Measurements from ENCODE around the gene ANHX.

DNA sequence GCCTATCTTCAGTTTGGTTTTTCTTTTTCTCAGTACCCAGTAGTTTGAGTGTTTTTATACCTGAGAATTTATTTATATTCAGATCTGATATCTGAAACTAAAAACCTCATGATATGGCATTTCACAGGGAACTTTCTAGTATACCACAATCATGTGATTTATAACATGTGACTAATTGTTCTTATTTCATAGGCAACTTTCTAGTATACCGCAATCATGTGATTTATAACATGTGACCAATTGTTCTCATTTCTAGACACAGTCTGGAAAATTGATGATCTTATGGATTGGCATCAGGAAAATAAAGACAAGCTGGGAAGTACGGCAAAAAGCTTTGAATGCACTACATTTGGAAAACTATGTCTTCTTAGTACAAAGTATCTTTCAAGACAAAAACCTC, 33.8 kb downstream of the ANHX start:
- TF ChIP-seq, protein P1, sequence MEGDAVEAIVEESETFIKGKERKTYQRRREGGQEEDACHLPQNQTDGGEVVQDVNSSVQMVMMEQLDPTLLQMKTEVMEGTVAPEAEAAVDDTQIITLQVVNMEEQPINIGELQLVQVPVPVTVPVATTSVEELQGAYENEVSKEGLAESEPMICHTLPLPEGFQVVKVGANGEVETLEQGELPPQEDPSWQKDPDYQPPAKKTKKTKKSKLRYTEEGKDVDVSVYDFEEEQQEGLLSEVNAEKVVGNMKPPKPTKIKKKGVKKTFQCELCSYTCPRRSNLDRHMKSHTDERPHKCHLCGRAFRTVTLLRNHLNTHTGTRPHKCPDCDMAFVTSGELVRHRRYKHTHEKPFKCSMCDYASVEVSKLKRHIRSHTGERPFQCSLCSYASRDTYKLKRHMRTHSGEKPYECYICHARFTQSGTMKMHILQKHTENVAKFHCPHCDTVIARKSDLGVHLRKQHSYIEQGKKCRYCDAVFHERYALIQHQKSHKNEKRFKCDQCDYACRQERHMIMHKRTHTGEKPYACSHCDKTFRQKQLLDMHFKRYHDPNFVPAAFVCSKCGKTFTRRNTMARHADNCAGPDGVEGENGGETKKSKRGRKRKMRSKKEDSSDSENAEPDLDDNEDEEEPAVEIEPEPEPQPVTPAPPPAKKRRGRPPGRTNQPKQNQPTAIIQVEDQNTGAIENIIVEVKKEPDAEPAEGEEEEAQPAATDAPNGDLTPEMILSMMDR (conservative IDR thresholded peaks at IDR 0.05; ENCODE audit: low read depth, low read length) = no peak
- no peak for TF ChIP-seq EZH2phosphoT487 (IDR thresholded peaks at IDR 0.05; ENCODE audit: borderline replicate concordance, low read length)
